Retinal pigment epithelial cell (primary cell): ENCODE data around the gene BMP2K.
"Not testable (repeated sequence)": the region's sequence is repeated elsewhere in the genome, so short reads cannot be mapped to it uniquely, and the experiment has no call there.

Experiments used
- DNase-seq: peaks from one replicate; pipeline ENCODE4 v3.0.0-alpha.2; 2010; ENCODE audit warnings: low read depth
- H3K4me3 ChIP-seq: 2 replicates; pipeline ENCODE4 v1.5.1; 2011; ENCODE audit warnings: mild to moderate bottlenecking, low read length, control low read depth, moderate library complexity
- TF ChIP-seq, protein P1 (sequence below): conservative IDR thresholded peaks from 2 replicates; pipeline ENCODE4 v1.5.1; 2011; ENCODE audit warnings: low read depth, low read length, control low read depth, inconsistent platforms

Gene BMP2K

DNA sequence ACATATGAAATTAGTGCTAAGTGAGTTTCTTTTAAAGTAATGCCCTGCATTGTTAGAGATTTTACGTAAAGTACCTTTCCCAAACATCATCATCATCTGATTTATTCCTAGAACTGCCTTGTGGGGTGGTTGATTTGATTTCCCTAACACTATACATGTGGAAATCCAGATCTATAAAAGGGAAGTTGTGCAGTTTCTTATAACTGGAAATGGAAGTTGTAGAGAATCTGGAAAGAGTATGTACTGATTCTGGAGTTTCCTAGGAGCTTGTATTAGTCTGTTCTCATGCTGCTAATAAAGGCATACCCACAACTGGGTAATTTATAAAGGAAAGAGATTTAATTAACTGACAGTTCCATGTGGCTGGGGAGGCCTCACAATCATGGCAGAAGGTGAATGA is 47.9 kb downstream of the BMP2K start:
- no peak for DNase-seq
- TF ChIP-seq, protein P1, sequence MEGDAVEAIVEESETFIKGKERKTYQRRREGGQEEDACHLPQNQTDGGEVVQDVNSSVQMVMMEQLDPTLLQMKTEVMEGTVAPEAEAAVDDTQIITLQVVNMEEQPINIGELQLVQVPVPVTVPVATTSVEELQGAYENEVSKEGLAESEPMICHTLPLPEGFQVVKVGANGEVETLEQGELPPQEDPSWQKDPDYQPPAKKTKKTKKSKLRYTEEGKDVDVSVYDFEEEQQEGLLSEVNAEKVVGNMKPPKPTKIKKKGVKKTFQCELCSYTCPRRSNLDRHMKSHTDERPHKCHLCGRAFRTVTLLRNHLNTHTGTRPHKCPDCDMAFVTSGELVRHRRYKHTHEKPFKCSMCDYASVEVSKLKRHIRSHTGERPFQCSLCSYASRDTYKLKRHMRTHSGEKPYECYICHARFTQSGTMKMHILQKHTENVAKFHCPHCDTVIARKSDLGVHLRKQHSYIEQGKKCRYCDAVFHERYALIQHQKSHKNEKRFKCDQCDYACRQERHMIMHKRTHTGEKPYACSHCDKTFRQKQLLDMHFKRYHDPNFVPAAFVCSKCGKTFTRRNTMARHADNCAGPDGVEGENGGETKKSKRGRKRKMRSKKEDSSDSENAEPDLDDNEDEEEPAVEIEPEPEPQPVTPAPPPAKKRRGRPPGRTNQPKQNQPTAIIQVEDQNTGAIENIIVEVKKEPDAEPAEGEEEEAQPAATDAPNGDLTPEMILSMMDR = no peak

DNA sequence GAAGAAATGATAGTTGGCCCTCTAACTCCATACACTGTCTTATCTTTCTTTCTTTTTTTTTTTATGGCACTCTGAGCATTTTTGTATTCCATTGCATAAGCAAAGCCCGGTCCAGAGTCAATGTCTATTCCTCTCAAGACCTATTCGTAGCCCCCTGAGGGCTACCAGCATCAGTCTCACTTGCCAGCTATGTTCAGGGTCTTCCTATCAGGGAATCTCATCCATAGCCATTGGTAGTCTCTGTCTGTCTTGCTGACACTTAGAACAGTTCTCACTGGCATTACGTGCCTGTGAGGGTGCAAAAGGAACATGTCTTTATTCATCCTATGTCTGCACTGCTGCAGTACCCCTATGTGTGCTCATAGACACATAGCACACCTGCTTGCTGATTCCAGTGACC is 51.0 kb downstream of the BMP2K start:
- no peak for DNase-seq
- TF ChIP-seq, protein P1 = no peak
- no peak overlapping the region for H3K4me3 ChIP-seq

More for the DNA sequence above, 47.9 kb downstream of the BMP2K start:
- no peak overlapping the region for H3K4me3 ChIP-seq

DNA sequence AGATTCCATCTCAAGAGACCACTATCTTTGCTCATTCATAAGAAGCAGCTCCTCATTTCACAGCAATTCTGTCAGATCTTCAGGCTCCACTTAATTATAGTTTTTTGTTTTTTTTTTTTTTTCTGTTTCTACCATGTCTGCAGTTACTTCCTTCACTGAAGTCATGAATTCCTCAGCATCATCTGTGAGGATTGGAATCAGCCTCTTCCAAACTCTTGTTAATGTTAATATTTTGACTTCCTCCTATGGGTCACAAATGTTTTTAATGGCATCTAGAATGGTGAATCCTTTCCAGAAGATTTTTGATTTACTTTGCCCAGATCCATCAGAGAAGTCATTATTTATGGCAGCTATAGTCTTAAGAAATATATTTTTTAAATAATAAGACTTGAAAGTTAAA is 53.1 kb downstream of the BMP2K start:
- no peak overlapping the region for H3K4me3 ChIP-seq
- TF ChIP-seq, protein P1 = no peak
- DNase-seq = no peak

DNA sequence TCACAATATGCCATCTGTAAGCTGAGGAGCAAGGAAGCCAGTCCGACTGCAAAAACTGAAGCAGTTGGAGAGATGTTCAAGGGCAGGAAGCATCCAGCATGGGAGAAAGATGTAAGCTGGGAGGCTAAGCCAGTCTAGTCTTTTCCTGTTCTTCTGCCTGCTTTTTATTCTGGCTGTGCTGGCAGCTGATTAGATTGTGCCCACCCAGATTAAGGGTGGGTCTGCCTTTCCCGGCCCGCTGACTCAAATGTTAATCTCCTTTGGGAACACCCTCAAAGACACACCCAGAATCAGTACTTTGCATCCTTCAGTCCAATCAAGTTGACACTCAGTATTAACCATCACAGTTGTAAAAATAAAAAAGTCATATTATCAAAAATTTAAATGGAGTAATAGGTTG is 63.5 kb downstream of the BMP2K start:
- not testable (repeated sequence) for H3K4me3 ChIP-seq, DNase-seq

DNA sequence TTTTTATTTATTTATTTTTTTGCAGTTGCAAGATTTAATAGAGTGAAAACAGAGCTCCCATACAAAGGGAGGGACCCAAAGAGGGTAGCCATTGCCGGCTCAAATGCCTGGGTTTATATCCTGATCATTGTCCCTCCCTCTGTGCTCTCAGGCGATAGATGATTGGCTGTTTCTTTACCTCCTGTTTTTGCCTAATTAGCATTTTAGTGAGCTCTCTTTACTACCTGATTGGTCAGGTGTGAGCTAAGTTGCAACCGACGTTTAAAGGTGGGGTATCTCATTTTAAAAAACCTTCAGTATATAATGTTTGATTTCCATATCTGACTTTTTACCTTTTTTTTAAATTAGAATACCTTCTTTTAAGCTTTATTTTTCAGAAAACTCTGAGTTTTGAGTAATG is 64.1 kb downstream of the BMP2K start:
- not testable (repeated sequence) for H3K4me3 ChIP-seq, DNase-seq

DNA sequence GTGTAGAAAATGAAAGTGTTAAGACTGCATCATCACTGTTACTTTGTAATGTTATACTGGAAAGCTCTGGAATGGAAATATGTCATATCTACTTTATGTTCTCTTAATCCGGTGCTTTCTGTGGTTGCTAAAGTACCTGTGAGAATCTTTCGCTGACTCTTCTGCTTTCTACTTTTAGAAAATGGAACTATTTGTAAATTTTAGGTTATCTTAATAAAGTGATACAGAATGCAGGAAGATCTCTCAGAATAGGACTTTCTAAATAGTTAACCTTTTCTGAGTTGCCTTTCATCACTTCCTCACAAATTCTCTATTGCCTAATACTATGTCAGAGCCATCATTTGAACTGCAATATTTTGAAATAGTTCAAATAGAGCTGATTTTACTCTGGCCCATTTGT is 69.3 kb downstream of the BMP2K start:
- no peak overlapping the region for H3K4me3 ChIP-seq

DNA sequence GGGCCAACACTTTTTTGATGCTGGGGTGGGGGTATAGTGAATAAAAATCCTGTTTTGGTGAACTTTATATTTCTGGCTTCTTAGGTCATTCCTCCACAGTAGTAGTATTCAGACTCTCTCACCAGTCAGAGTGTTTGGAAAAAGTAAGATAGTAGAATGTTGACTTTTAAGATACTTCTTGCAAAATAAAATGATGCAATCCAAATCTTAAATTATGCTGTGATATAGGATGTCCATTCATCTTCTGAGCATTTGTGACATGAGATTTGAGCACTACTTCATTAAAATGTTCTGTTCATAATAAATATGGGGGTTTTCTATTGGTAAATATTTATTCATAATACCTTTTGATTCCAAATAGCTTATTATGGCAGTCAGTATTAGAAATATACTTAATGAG is 70.1 kb downstream of the BMP2K start:
- no peak overlapping the region for H3K4me3 ChIP-seq
- TF ChIP-seq, protein P1 = no peak
- no peak for DNase-seq

More for the DNA sequence above, 69.3 kb downstream of the BMP2K start:
- no peak for DNase-seq
- TF ChIP-seq, protein P1 = no peak

DNA sequence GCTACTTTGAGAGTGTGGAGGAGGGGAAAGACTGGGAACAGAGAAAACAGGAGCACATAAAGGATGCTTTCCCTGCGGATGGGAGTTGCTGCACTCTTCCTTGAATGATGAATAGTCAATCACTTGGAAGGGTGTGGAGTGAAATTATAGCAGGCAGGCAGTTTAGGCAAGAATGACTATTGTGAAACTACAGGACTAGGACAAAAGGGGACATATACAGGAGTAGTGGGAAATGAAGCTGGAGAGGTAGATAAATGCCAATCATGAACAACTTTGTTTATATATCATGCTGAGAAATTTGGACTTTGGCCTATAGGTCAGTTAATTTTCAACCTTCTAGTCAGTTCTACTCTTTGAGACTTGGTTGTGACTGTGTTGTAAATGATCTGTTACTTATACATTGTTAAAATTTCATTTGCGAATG is 86.2 kb downstream of the BMP2K start:
- H3K4me3 ChIP-seq = no peak overlapping the region
- TF ChIP-seq, protein P1 = no peak
- DNase-seq = no peak
